Fibroblast of the conjunctiva (primary cell): ENCODE results near the gene PLCD1.

Experiments
- DNase-seq: peaks from one replicate; pipeline ENCODE4 v3.0.0-alpha.2; 2010; ENCODE audit warnings: low read depth

Gene PLCD1

GRCh38 chr3:38016847-38017444, 12.5 kb downstream of the PLCD1 start:
- DNase-seq = no peak

- no peak for DNase-seq
These were observed 13.0 kb downstream of the PLCD1 start for GRCh38 chr3:38016410-38016809.

GRCh38 chr3:38015984-38016383, 13.5 kb downstream of the PLCD1 start:
- no peak for DNase-seq

GRCh38 chr3:38015485-38015884, 14.0 kb downstream of the PLCD1 start:
- DNase-seq = no peak

GRCh38 chr3:38011111-38011510, 18.3 kb downstream of the PLCD1 start:
- DNase-seq = no peak

- no peak for DNase-seq
These were observed 19.4 kb downstream of the PLCD1 start for GRCh38 chr3:38009807-38010591.

GRCh38 chr3:38008971-38009580, 20.4 kb downstream of the PLCD1 start:
- DNase-seq = no peak

GRCh38 chr3:38008191-38008701, 21.2 kb downstream of the PLCD1 start:
- no peak for DNase-seq

- DNase-seq = no peak
These were observed 21.7 kb downstream of the PLCD1 start for GRCh38 chr3:38007754-38008090.

- no peak for DNase-seq
These were observed 22.9 kb downstream of the PLCD1 start for GRCh38 chr3:38006445-38006995.

GRCh38 chr3:38006031-38006430, 23.4 kb downstream of the PLCD1 start:
- DNase-seq = no peak

GRCh38 chr3:38005076-38006020, 24.1 kb downstream of the PLCD1 start:
- DNase-seq = no peak

GRCh38 chr3:38004415-38005075, 24.9 kb downstream of the PLCD1 start:
- peak; percentile 36 for DNase-seq

GRCh38 chr3:38003817-38004414, 25.5 kb downstream of the PLCD1 start:
- DNase-seq = no peak

GRCh38 chr3:38003371-38003816, 26.0 kb downstream of the PLCD1 start:
- DNase-seq = no peak

GRCh38 chr3:38002940-38003339, 26.5 kb downstream of the PLCD1 start:
- no peak for DNase-seq

- DNase-seq = no peak
These were observed 27.1 kb downstream of the PLCD1 start for GRCh38 chr3:38002291-38002876.

- no peak for DNase-seq
These were observed 27.9 kb downstream of the PLCD1 start for GRCh38 chr3:38001456-38002081.

GRCh38 chr3:38000965-38001455, 28.4 kb downstream of the PLCD1 start:
- no peak for DNase-seq
